CD4-positive, alpha-beta T cell treated with Interleukin-6 at 100 ng/mL for 8 hours (primary cell): ENCODE data around the gene EHBP1L1.

ENCODE experiments used
- DNase-seq: peaks from one replicate; pipeline ENCODE4 v3.0.0-alpha.2; 2020; ENCODE audit warnings: mixed read lengths, low spot score

The EHBP1L1 gene

GRCh38 chr11:65575568-65576231, at the start of gene EHBP1L1:
TSS of gene EHBP1L1 (plus strand) at chr11:65576053. CDS start at chr11:65576303, 250 bp downstream.
- DNase-seq = peak; percentile 84

GRCh38 chr11:65526744-65527143, 49.1 kb upstream of the EHBP1L1 start:
- no peak for DNase-seq

- DNase-seq = no peak
Measured at GRCh38 chr11:65528819-65529350, 47.0 kb upstream of the EHBP1L1 start.

DNA sequence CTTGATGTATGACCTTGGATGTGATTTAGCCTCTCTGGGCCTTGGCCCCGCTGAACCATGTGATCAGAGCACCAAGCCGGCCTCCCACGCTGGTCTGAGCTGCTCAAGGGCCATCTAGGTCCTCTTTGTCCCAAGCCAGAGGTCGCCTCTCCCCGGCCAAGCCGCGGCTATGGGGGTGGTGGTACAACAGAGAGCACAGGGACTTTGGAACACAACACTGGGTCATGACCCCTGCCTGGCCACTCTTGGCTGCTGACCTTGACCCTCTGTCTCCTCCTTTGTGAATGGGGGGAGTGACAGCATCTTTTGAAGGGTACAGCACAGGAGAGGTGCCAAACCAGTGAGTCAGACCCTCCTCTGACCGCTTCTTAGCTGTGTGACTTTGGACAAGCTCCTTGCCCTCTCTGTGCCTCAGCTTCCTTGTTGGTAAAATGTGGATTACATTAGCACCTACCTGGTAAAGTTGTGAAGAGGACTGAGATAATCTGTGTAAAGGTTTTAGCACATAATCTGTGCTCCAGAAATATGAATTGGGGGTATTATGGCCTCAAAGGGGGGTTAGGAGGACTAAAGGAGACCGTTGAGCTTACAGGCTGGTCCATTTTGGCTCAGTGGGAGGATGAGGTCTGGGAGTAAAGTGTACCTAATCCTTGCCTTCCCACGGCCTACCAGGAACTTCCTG, 46.2 kb upstream of the EHBP1L1 start:
- DNase-seq = no peak

DNA sequence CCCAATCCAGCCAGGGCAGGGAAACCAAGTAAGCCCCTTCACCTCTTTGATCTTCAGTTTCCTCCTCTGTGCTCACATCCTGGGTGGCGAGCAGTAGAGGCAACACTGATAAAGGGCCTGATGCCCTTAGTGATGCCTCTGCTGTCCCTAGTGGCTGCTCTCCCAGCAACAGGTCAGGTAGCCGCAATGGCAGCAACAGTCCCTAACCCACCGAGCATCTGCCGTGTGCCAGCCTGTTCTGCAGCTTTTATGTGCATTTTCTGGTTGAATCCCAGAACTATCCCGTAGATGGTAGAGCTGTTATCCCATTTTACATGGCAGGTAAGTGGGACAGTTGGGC, 45.7 kb upstream of the EHBP1L1 start:
- DNase-seq = no peak

DNA sequence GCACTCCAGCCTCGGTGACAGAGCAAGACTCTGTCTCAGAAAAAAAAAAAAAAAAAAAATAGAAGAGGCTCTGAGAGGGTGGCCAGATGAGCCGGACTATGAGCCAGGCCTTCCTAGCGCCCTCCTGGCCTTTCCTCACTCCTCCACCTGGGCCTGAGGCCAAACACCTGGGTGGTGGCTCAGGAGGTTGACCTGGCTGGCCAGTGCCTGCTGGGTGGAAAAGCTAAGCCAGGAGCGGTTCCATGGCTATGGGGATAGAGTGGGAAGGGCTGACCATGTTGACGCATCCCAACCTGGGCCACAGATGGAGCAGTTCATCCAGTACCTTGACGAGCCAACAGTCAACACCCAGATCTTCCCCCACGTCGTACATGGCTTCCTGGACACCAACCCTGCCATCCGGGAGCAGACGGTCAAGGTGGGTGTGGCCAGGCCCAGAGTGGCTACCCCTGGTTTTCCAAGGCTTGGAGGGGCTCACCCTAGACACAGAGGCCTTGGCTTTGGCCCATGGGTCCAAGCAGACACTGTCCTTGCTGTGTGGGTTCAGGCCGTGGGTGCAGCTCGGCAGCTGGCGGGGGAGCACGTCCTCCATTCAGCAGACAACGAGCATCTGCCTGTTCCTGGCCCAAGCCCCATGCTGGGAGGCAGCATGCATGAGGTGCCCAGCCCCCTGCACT, 43.3 kb upstream of the EHBP1L1 start:
- DNase-seq = no peak

DNA sequence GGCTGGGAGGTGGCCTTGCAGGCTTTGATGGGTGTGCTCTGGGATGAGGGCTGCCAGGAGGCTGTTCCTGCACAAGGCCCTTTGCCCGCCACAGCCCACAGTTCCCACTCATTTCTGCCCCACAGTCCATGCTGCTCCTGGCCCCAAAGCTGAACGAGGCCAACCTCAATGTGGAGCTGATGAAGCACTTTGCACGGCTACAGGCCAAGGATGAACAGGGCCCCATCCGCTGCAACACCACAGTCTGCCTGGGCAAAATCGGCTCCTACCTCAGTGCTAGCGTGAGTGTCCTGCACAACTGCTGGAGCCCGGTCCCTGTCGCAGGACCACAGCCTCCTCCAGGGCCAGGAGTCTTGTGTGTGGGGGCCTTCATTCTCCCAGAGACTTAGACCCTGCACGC, 40.8 kb upstream of the EHBP1L1 start:
- no peak for DNase-seq

DNA sequence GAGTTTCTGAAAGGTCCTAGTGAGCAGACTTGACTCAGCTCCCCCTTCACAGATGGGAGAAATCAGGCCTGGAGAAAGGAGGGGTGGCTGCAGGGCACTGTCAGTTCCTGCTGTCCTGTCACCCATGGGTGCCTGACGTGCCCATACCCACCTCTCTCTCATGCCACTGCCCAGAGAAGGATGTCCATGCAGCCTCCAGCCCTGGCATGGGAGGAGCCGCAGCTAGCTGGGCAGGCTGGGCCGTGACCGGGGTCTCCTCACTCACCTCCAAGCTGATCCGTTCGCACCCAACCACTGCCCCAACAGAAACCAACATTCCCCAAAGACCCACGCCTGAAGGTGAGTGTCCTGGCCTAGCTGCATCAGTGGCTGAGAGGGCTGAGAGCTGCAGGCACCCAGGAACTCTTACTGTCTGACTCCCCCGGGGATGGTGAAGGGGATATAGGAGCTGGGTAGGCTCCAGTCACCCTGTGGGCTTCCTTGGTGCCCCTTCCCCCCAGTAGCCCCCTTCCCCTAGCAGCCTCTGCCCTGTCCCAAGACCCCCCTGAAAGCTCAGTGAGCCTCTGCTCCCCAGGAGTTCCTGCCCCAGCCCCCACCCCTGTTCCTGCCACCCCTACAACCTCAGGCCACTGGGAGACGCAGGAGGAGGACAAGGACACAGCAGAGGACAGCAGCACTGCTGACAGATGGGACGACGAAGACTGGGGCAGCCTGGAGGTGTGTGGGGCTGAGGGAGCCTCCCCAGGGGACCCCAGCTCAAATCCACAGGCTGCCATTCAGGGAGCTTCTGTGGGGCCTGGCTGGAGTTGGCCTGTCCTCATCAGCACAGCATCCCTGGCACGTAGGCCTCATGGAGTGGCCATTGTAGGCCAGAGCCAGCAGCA, 39.2 kb upstream of the EHBP1L1 start:
- DNase-seq = no peak

- no peak for DNase-seq
Measured at GRCh38 chr11:65537296-65537597, 38.6 kb upstream of the EHBP1L1 start.

GRCh38 chr11:65537620-65538231, 38.1 kb upstream of the EHBP1L1 start:
- DNase-seq = no peak

DNA sequence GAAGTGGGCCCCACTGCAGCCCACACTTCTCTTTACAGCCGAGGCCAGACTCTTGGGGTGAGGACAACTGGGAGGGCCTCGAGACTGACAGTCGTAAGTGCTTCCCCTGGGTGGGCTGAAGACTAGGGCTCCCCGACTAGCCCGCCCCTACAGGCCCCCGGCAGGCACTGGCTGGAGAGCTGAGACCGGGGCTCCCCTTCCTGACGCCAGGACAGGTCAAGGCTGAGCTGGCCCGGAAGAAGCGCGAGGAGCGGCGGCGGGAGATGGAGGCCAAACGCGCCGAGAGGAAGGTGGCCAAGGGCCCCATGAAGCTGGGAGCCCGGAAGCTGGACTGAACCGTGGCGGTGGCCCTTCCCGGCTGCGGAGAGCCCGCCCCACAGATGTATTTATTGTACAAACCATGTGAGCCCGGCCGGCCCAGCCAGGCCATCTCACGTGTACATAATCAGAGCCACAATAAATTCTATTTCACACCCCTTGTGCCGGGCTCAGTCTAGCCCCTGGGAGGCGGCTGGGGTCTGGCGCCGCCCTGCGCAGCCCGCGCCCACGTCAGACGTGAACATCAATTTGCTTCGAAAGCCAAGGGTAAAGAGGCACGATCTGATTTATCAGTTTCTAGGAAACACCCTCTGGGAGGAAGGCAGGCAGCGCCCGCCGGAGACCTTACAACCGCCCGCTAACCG, 37.5 kb upstream of the EHBP1L1 start:
- no peak for DNase-seq

DNA sequence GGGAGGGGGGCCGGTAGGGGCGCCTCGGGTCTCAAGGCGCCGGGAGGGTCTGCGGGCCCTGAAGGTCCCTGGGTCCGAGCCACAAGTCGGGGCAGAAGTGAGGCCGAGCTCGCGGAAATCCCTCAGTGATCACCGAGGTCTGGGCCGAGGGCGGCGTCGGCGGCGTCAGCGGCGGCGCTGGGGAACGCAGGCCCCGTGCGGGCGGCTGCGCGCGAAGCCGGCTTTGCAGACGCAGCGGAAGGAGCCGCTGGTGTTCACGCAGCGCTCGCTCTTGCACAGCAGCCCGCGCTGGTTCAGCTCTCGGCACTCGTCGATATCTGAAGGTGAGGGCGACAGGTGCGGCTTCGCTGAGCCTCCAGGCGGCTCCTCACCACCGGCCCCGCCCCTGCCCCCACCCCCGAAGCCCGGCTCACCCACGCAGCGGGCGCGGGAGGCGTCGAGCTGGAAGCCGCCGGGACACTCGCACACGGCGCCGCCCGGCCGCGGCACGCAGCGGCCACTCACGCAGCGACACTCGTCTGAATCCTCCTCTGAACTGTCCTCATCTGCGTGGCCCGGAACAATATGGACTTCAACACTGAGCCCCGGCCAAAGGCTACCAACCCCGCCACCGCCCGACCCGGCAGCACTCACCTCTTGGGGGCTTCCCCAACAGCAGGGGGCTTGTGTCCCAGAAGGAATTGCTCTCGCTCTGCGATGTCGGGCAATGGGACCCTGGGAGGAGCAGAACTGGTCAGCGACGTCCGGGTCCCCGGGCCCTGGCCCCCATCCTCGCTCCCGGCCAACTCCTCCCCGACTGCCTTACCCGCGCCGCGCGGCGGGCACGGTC, 36.7 kb upstream of the EHBP1L1 start:
- DNase-seq = no peak

- DNase-seq = no peak
Measured at GRCh38 chr11:65539744-65540289, 36.0 kb upstream of the EHBP1L1 start.

DNA sequence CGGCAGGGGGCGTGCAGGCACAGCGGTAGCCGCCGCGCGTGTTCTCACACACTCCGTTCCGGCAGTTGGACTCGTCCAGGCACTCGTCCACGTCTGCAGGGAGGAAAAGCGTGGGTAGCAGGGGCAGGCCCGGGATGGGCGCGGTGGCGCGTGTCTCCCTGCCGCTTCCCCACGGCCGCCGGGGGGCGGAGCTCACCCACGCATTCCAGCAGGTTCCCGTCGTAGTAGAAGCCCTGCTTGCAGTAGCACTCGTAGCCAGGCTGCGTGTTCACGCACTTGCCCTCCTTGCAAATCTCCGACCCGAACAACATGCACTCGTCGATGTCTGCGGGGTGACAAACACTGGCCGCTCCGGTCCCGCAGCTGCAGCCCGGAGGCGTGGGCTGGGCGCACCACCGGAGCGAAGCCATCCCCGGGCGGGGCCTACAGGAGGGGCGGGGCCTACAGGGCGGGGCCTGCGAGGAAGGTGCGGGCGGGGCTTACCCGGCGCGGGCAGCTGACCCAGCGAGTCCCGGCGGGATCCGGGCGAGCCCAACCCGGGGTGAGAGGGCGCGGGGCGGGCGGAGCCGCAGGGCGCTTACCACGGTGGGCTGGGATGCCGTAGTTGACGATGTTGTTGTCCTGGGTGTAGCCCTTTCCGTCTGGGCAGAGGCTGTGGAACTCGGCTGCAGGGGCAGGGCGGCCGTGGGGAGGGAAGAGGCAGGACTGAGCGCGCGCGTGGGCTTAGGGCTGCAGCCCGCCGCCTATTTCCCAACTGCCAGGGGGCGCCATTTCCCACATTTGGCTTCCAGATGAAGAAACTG, 35.4 kb upstream of the EHBP1L1 start:
- DNase-seq = peak; percentile 86

- no peak for DNase-seq
Measured at GRCh38 chr11:65541093-65541982, 34.5 kb upstream of the EHBP1L1 start.

DNA sequence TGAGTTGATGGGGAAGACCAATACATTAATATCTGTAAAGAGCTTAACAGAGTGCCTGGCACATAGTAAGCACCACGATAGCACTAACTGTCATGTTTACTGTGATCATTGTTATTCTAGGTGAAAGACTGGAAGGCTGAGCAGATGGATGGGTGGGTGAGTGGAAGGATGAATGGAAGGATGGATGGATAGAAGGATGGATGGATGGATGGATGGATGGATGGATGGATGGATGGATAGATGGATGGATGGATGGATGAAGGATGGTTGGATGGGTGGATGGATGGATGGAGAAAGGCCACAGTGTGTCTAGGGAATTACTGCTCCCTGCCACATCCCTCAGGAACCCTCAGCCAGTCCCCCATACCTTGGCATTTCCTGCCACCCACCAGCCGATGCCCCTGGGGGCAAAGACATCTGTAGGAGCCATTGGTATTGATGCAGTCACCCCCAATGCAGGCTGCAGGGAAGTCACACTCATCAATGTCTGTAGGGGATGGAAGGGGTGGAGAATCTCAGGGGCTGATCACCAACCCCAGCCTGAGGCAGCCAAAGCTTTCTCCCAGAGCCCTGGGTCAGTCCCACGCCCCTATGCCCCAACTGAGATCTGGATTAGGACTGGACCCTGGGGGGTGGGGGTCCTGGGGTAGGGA, 33.0 kb upstream of the EHBP1L1 start:
- DNase-seq = no peak

DNA sequence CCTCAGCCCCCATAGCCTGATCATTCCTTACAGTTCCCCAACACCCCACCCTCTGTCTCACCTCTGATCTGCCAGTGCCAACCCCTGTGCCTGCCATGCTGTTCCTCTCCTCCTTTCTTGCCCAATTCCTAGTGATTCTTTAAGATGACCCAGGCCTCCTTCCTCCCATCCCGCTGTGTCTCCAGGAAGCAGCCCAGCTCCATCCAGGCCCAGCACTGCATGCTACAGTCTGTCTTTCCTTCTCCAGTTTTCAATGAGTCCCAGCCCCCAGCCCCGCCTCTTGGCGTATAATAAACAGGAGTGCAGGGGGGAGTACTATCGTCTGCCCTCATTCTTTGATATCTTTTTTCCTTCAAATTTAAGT, 30.0 kb upstream of the EHBP1L1 start:
- DNase-seq = no peak
